ENCODE data around the gene G3BP1. TPM values are rescaled to one million over a fixed set of nuclear protein-coding genes. Genes with fewer than 3 reads are reported as not detected.
"Not testable (repeated sequence)": the region's sequence is repeated elsewhere in the genome, so short reads cannot be mapped to it uniquely, and the experiment has no call there.

G3BP1 gene
- total RNA-seq, 2 donors from 2014 or later: 149 to 251 TPM

- no peaks in the 10 kb centered on the region for H3K27me3 Mint-ChIP-seq
- H3K36me3 Mint-ChIP-seq (ENCODE audit: low read depth): peaks cover 32% of the 10 kb centered on the region
- H3K9me3 Mint-ChIP-seq: no peaks in the 10 kb centered on the region
- H3K4me1 Mint-ChIP-seq: peaks cover 4% of the 10 kb centered on the region
- no peak overlapping the region for H3K4me3 Mint-ChIP-seq
- ATAC-seq (replicated peaks): peak; percentile 27
- H3K27ac Mint-ChIP-seq: no peak overlapping the region
Measured at GRCh38 chr5:151770383-151771258, 1.1 kb upstream of the G3BP1 start.

- Mint-ChIP-seq H3K27ac (peak overlapping the region; percentile 79), H3K36me3 (ENCODE audit: low read depth) (peaks cover 48% of the 10 kb centered on the region), H3K4me1 (peaks cover 16% of the 10 kb centered on the region), H3K4me3 (no peak overlapping the region), H3K9me3 (no peaks in the 10 kb centered on the region), H3K27me3 (no peaks in the 10 kb centered on the region)
- ATAC-seq (replicated peaks): no peak
Measured at GRCh38 chr5:151772029-151772845, 483 bp downstream of the G3BP1 start.

GRCh38 chr5:151772846-151773561, 1.2 kb downstream of the G3BP1 start:
- no peaks in the 10 kb centered on the region for H3K9me3 Mint-ChIP-seq
- H3K27me3 Mint-ChIP-seq: no peaks in the 10 kb centered on the region
- no peak for ATAC-seq (replicated peaks)
- H3K27ac Mint-ChIP-seq: peak overlapping the region; percentile 79
- H3K4me1 Mint-ChIP-seq: peaks cover 22% of the 10 kb centered on the region
- no peak overlapping the region for H3K4me3 Mint-ChIP-seq
- peaks cover 56% of the 10 kb centered on the region for H3K36me3 Mint-ChIP-seq (ENCODE audit: low read depth)

- peaks cover 27% of the 10 kb centered on the region for H3K4me1 Mint-ChIP-seq
Measured at GRCh38 chr5:151773951-151774350, 2.2 kb downstream of the G3BP1 start.

GRCh38 chr5:151775025-151775606, 3.4 kb downstream of the G3BP1 start:
- Mint-ChIP-seq H3K9me3 (no peaks in the 10 kb centered on the region), H3K36me3 (ENCODE audit: low read depth) (peaks cover 77% of the 10 kb centered on the region), H3K4me3 (no peak overlapping the region), H3K27ac (peak overlapping the region; percentile 79), H3K4me1 (peaks cover 38% of the 10 kb centered on the region), H3K27me3 (no peaks in the 10 kb centered on the region)
- ATAC-seq (replicated peaks): no peak

More at GRCh38 chr5:151773951-151774350, 2.2 kb downstream of the G3BP1 start:
- no peak overlapping the region for H3K4me3 Mint-ChIP-seq
- ATAC-seq (replicated peaks): no peak
- peak overlapping the region; percentile 79 for H3K27ac Mint-ChIP-seq
- H3K9me3 Mint-ChIP-seq: no peaks in the 10 kb centered on the region
- H3K27me3 Mint-ChIP-seq: no peaks in the 10 kb centered on the region
- peaks cover 65% of the 10 kb centered on the region for H3K36me3 Mint-ChIP-seq (ENCODE audit: low read depth)

GRCh38 chr5:151779531-151780125, 7.9 kb downstream of the G3BP1 start:
- no peak for ATAC-seq (replicated peaks)
- peaks cover 45% of the 10 kb centered on the region for H3K4me1 Mint-ChIP-seq
- peak overlapping the region; percentile 68 for H3K27ac Mint-ChIP-seq
- H3K36me3 Mint-ChIP-seq (ENCODE audit: low read depth): peaks cover 77% of the 10 kb centered on the region
- no peaks in the 10 kb centered on the region for H3K9me3 Mint-ChIP-seq
- no peaks in the 10 kb centered on the region for H3K27me3 Mint-ChIP-seq
- H3K4me3 Mint-ChIP-seq: peak overlapping the region; percentile 48

GRCh38 chr5:151780348-151780747, 8.6 kb downstream of the G3BP1 start:
- peaks cover 70% of the 10 kb centered on the region for H3K36me3 Mint-ChIP-seq (ENCODE audit: low read depth)
- H3K4me3 Mint-ChIP-seq: peak overlapping the region; percentile 25
- H3K27me3 Mint-ChIP-seq: no peaks in the 10 kb centered on the region
- peak overlapping the region; percentile 19 for H3K27ac Mint-ChIP-seq
- no peaks in the 10 kb centered on the region for H3K9me3 Mint-ChIP-seq
- no peak for ATAC-seq (replicated peaks)
- peaks cover 50% of the 10 kb centered on the region for H3K4me1 Mint-ChIP-seq

GRCh38 chr5:151781201-151781600, 9.4 kb downstream of the G3BP1 start:
- Mint-ChIP-seq H3K4me3 (peak overlapping the region; percentile 40), H3K27ac (peak overlapping the region; percentile 69), H3K27me3 (no peaks in the 10 kb centered on the region), H3K36me3 (ENCODE audit: low read depth) (peaks cover 70% of the 10 kb centered on the region), H3K9me3 (no peaks in the 10 kb centered on the region), H3K4me1 (peaks cover 51% of the 10 kb centered on the region)
- ATAC-seq (replicated peaks): no peak

- not testable (repeated sequence) for H3K4me3 Mint-ChIP-seq; H3K27ac Mint-ChIP-seq; ATAC-seq (replicated peaks); H3K27me3 Mint-ChIP-seq; H3K9me3 Mint-ChIP-seq
- Mint-ChIP-seq H3K36me3 (ENCODE audit: low read depth) (peaks cover 70% of the 10 kb centered on the region), H3K4me1 (peaks cover 39% of the 10 kb centered on the region)
Measured at GRCh38 chr5:151783664-151784063, 11.9 kb downstream of the G3BP1 start.

GRCh38 chr5:151784141-151784540, 12.4 kb downstream of the G3BP1 start:
- H3K36me3 Mint-ChIP-seq (ENCODE audit: low read depth): peaks cover 70% of the 10 kb centered on the region
- no peak for ATAC-seq (replicated peaks)
- H3K4me1 Mint-ChIP-seq: peaks cover 34% of the 10 kb centered on the region
- no peaks in the 10 kb centered on the region for H3K9me3 Mint-ChIP-seq
- H3K4me3 Mint-ChIP-seq: peak overlapping the region; percentile 22
- H3K27ac Mint-ChIP-seq: peak overlapping the region; percentile 30
- no peaks in the 10 kb centered on the region for H3K27me3 Mint-ChIP-seq

GRCh38 chr5:151786468-151786867, 14.7 kb downstream of the G3BP1 start:
- Mint-ChIP-seq H3K9me3 (no peaks in the 10 kb centered on the region), H3K36me3 (ENCODE audit: low read depth) (peaks cover 77% of the 10 kb centered on the region), H3K4me3 (no peak overlapping the region), H3K27me3 (no peaks in the 10 kb centered on the region), H3K4me1 (peaks cover 14% of the 10 kb centered on the region), H3K27ac (peak overlapping the region; percentile 39)
- no peak for ATAC-seq (replicated peaks)

- peaks cover 83% of the 10 kb centered on the region for H3K36me3 Mint-ChIP-seq (ENCODE audit: low read depth)
- no peak for ATAC-seq (replicated peaks)
- no peak overlapping the region for H3K27ac Mint-ChIP-seq
- no peak overlapping the region for H3K4me3 Mint-ChIP-seq
- H3K9me3 Mint-ChIP-seq: no peaks in the 10 kb centered on the region
- H3K27me3 Mint-ChIP-seq: no peaks in the 10 kb centered on the region
- H3K4me1 Mint-ChIP-seq: peaks cover 13% of the 10 kb centered on the region
Measured at GRCh38 chr5:151787817-151788216, 16.1 kb downstream of the G3BP1 start.

GRCh38 chr5:151793358-151793757, 21.6 kb downstream of the G3BP1 start:
- no peak for ATAC-seq (replicated peaks)
- Mint-ChIP-seq H3K4me3 (no peak overlapping the region), H3K27ac (peak overlapping the region; percentile 56), H3K36me3 (ENCODE audit: low read depth) (peaks cover 100% of the 10 kb centered on the region), H3K4me1 (peaks cover 11% of the 10 kb centered on the region), H3K27me3 (no peaks in the 10 kb centered on the region), H3K9me3 (no peaks in the 10 kb centered on the region)
